GM12872 (cell line): ENCODE results near the gene D2HGDH.

Experiments
- TF ChIP-seq, protein P1 (sequence below): IDR thresholded peaks from 3 replicates; pipeline ENCODE4 v1.5.1; 2011; ENCODE audit warnings: low read depth, mild to moderate bottlenecking, low read length, moderate library complexity; ENCODE audit not compliant: insufficient read depth

D2HGDH gene

GRCh38 chr2:241744028-241744754, 9.8 kb downstream of the D2HGDH start:
- TF ChIP-seq, protein P1, sequence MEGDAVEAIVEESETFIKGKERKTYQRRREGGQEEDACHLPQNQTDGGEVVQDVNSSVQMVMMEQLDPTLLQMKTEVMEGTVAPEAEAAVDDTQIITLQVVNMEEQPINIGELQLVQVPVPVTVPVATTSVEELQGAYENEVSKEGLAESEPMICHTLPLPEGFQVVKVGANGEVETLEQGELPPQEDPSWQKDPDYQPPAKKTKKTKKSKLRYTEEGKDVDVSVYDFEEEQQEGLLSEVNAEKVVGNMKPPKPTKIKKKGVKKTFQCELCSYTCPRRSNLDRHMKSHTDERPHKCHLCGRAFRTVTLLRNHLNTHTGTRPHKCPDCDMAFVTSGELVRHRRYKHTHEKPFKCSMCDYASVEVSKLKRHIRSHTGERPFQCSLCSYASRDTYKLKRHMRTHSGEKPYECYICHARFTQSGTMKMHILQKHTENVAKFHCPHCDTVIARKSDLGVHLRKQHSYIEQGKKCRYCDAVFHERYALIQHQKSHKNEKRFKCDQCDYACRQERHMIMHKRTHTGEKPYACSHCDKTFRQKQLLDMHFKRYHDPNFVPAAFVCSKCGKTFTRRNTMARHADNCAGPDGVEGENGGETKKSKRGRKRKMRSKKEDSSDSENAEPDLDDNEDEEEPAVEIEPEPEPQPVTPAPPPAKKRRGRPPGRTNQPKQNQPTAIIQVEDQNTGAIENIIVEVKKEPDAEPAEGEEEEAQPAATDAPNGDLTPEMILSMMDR, result no peak

- TF ChIP-seq, protein P1, result no peak
These were observed 10.8 kb downstream of the D2HGDH start for GRCh38 chr2:241745276-241745675.

DNA sequence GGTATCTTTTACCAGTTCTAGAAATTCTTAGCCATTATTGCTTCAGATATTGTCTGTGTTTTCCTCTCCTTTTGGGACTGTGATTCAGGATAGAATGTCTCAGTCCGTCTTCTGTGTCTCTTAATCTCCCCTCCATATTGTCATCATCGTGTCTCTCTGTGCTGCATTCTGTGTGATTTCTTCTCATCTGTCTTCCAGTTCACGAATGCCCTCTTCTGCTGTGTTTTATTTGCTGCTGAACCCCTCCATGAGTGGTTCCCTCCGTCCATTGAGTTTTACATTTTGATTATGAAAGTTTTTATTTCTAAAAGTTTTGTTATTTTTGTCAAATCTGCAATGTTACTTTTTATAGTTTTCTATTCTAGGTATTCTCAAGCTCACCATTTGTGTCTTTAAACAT, 11.7 kb downstream of the D2HGDH start:
- TF ChIP-seq, protein P1, result no peak

- TF ChIP-seq, protein P1, result no peak
These were observed 14.2 kb downstream of the D2HGDH start for GRCh38 chr2:241748468-241749256.

DNA sequence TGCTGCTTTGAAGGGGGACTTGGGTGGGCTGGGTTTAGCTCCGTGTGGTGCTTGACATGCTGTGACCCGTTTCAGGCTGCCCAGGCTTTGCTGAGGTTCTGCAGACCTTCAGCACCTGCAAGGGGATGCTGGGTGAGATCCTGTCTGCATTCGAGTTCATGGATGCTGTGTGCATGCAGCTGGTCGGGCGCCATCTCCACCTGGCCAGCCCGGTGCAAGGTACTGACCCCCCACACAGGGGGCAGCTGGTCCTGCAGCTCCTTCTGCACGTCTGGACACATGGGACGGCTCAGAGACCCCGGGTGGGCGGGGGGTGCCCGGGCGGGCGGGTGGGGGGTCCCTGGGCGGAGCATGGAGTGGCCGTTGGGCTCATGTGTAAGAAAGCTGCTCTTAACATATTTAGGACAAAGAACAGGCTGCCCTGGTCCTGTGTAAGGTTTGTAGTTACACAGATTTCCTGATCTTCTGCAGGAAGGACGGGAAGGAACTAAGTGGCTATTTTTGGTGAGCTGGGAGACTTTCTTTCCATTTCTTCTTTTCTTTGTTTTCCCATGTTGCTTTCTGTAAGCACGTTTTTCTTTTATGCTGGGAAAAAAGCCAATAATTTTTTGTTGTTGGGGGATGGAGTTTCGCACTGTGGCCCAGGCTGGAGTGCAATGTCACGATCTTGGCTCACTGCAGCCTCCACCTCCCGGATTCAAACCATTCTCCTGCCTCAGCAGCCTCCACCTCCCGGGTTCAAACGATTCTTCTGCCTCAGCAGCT, 15.8 kb downstream of the D2HGDH start:
- TF ChIP-seq, protein P1, result no peak

- TF ChIP-seq, protein P1, result no peak
These were observed 16.7 kb downstream of the D2HGDH start for GRCh38 chr2:241751152-241751551.

- TF ChIP-seq, protein P1, result no peak
These were observed 17.3 kb downstream of the D2HGDH start for GRCh38 chr2:241751776-241752175.
